ENCODE measurements around the gene PDXK. TPM values are rescaled to one million over a fixed set of nuclear protein-coding genes. Genes with fewer than 3 reads are reported as not detected.

Gene PDXK
- total RNA-seq, 4 donors from 2014 or later, result 45.0 to 66.0 (median 57.4) TPM

DNA sequence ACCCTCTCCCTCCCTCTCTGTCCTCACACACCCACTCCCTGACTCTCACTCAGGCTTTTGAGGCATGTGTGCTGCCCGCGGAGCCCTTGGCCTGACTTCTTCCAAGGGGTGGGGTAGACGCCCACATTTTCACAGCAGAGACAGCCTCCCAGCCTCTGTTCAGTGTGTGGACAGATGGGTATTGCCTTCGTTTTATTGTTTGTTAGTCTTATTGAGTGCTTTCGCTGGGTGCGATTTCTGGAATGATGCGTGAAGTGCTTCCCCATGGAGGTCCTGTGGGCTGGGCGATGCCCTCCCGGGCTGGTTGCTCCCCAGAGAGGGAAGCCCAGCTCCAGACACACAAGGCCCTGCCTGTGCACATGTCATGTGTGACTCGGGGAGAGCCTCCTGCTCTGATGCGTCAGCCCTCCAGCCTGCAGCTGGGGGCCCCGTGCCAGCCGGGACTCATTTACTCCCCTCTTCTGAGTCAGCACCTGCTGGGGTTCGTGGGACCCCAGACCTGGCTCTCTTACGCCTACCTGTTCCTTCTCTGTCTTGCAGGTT is 14.7 kb downstream of the PDXK start:
- peaks cover 55% of the 10 kb centered on the region for H3K4me1 ChIP-seq
- H3K36me3 ChIP-seq, result peaks cover 24% of the 10 kb centered on the region
- DNase-seq (ENCODE audit: low spot score in 2 of 2), result no peak
- no peak overlapping the region for H3K4me3 ChIP-seq
- WGBS, result 45% methylated on average over 14 of the region's 15 CpGs
- peak overlapping the region; percentile 73 for H3K27ac ChIP-seq
- TF ChIP-seq, protein P1, sequence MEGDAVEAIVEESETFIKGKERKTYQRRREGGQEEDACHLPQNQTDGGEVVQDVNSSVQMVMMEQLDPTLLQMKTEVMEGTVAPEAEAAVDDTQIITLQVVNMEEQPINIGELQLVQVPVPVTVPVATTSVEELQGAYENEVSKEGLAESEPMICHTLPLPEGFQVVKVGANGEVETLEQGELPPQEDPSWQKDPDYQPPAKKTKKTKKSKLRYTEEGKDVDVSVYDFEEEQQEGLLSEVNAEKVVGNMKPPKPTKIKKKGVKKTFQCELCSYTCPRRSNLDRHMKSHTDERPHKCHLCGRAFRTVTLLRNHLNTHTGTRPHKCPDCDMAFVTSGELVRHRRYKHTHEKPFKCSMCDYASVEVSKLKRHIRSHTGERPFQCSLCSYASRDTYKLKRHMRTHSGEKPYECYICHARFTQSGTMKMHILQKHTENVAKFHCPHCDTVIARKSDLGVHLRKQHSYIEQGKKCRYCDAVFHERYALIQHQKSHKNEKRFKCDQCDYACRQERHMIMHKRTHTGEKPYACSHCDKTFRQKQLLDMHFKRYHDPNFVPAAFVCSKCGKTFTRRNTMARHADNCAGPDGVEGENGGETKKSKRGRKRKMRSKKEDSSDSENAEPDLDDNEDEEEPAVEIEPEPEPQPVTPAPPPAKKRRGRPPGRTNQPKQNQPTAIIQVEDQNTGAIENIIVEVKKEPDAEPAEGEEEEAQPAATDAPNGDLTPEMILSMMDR (IDR thresholded peaks at IDR 0.05), result no peak
- no peak for TF ChIP-seq POLR2A (IDR thresholded peaks at IDR 0.05)
- no peak for TF ChIP-seq POLR2AphosphoS5 (IDR thresholded peaks at IDR 0.05)
- no peak for TF ChIP-seq EP300 (IDR thresholded peaks at IDR 0.05)
- H3K27me3 ChIP-seq, result no peaks in the 10 kb centered on the region
- no peaks in the 10 kb centered on the region for H3K9me3 ChIP-seq

DNA sequence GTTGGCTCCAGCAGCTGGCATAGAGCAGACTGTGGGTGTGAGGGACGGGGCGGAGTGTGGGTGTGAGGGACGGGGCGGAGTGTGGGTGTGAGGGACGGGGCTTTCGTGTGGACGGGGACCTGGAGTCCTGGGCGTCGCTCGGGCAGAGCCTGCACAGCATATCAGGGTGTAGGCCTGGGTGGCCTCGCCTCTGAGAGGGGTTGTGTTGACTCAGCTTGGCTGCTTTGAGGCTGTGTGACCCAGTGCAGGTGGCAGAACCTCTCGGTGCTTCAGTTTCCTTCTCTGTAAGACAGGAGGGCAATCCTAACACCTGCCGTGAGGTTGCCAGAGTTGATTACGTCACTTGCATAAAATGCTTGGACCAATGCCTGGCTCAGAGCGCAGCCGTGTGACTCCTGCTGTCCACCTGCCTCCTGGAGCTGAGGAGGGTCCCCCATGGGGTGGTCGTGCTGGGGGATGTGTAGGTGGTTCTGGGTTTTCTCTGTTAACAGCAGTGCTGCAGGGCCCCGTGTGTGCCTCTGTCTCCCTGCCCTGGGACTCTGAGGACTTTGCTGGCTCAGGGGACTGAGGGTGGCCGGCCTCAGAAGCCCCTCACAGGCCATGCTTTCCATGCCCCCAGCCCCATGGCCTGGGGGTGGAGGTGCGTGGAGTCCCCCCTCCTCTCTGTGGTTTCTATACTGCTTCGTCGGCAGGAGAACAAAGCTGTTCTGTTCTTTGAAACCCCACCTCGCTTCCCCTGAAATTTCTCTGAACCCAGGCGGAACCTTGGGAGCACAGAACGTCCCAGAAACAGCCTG is 15.4 kb downstream of the PDXK start:
- Histone ChIP-seq H3K36me3 (peaks cover 24% of the 10 kb centered on the region), H3K9me3 (no peaks in the 10 kb centered on the region), H3K27ac (peak overlapping the region; percentile 73), H3K4me1 (peaks cover 48% of the 10 kb centered on the region), H3K27me3 (no peaks in the 10 kb centered on the region), H3K4me3 (no peak overlapping the region)
- 58% methylated on average over 22 of the region's 25 CpGs for WGBS
- DNase-seq (ENCODE audit: low spot score in 2 of 2), result no peak
- TF ChIP-seq EP300 (IDR thresholded peaks at IDR 0.05), result no peak
- TF ChIP-seq POLR2A (IDR thresholded peaks at IDR 0.05), result no peak
- TF ChIP-seq, protein P1 (IDR thresholded peaks at IDR 0.05), result no peak
- TF ChIP-seq POLR2AphosphoS5 (IDR thresholded peaks at IDR 0.05), result no peak

DNA sequence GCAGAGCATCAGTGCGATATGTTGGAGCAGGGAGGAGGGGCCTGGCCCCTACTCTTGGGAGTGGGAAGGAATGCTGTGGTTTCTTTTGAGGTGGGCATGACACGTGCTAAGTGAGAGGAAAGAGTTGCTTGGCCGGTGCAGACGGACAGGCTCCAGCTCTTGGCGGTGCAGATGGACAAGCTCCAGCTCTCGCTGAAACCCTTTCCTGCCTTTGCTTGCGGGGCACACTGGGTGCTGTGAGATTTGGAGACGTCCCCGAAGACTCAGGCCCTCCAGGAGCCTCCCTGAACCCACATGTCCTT is 15.9 kb downstream of the PDXK start:
- 66% methylated on average over 9 of the region's 9 CpGs for WGBS
- Histone ChIP-seq H3K4me3 (no peak overlapping the region), H3K9me3 (no peaks in the 10 kb centered on the region), H3K27me3 (no peaks in the 10 kb centered on the region), H3K27ac (peak overlapping the region; percentile 73), H3K36me3 (peaks cover 24% of the 10 kb centered on the region), H3K4me1 (peaks cover 43% of the 10 kb centered on the region)
- DNase-seq (ENCODE audit: low spot score in 2 of 2), result no peak
- TF ChIP-seq POLR2AphosphoS5 (IDR thresholded peaks at IDR 0.05) (no peak), EP300 (IDR thresholded peaks at IDR 0.05) (no peak), POLR2A (IDR thresholded peaks at IDR 0.05) (no peak)
- TF ChIP-seq, protein P1 (IDR thresholded peaks at IDR 0.05), result no peak

- TF ChIP-seq, protein P1 (IDR thresholded peaks at IDR 0.05), result no peak
- no peak for TF ChIP-seq POLR2A (IDR thresholded peaks at IDR 0.05)
- no peak for TF ChIP-seq POLR2AphosphoS5 (IDR thresholded peaks at IDR 0.05)
- TF ChIP-seq EP300 (IDR thresholded peaks at IDR 0.05), result no peak
- no peak for DNase-seq (ENCODE audit: low spot score in 2 of 2)
- H3K27ac ChIP-seq, result peak overlapping the region; percentile 73
- 90% methylated on average over 14 of the region's 22 CpGs for WGBS
- no peaks in the 10 kb centered on the region for H3K9me3 ChIP-seq
- H3K36me3 ChIP-seq, result peaks cover 24% of the 10 kb centered on the region
- peaks cover 42% of the 10 kb centered on the region for H3K4me1 ChIP-seq
- H3K4me3 ChIP-seq, result no peak overlapping the region
- H3K27me3 ChIP-seq, result no peaks in the 10 kb centered on the region
Measured at GRCh38 chr21:43735236-43736091, 16.5 kb downstream of the PDXK start.
